GM18517 (cell line): ENCODE data around the gene LOX.

Source experiments
- ATAC-seq: cut with Tn5 transposase; IDR thresholded peaks from one replicate; pipeline ENCODE4 v1.9.1; 2021; ENCODE audit warnings: mild to moderate bottlenecking, moderate library complexity; ENCODE audit not compliant: unreplicated experiment

Gene LOX, protein sequence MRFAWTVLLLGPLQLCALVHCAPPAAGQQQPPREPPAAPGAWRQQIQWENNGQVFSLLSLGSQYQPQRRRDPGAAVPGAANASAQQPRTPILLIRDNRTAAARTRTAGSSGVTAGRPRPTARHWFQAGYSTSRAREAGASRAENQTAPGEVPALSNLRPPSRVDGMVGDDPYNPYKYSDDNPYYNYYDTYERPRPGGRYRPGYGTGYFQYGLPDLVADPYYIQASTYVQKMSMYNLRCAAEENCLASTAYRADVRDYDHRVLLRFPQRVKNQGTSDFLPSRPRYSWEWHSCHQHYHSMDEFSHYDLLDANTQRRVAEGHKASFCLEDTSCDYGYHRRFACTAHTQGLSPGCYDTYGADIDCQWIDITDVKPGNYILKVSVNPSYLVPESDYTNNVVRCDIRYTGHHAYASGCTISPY

GRCh38 chr5:122078116-122079110, at the start of gene LOX:
Gene LOX, minus strand, starts transcription at chr5:122078259. Its CDS starts 274 bp downstream, at chr5:122077985.
- no peak for ATAC-seq

DNA sequence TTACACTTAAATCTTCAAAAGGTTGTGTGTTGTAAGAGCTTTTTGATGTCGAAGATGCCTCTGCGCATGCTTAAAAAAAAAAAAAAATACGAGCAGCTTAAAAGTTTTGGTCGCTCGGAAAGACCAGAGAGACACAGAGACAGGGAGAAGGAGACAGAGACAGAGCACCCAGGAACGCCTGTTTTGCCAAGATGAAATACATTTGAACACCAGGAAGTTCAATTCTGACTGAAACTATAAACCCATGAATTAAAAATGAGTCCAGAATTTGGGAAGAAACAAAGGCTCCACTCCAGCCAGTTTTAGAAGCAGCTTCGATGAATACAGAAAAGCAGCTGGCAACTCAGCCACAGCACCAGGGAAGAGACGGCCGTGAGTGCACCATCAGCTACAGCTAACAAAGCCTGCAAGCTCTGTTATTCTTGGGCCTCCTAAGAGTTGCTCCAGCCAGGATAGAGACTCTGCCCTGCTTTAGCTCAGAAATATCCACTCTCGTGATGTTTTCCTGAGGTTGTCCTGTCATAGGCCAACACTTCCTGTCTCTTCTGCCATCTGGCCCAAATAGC, 48.8 kb upstream of the LOX start:
- no peak for ATAC-seq

- no peak for ATAC-seq
These were observed 48.2 kb upstream of the LOX start for GRCh38 chr5:122126177-122126755.

DNA sequence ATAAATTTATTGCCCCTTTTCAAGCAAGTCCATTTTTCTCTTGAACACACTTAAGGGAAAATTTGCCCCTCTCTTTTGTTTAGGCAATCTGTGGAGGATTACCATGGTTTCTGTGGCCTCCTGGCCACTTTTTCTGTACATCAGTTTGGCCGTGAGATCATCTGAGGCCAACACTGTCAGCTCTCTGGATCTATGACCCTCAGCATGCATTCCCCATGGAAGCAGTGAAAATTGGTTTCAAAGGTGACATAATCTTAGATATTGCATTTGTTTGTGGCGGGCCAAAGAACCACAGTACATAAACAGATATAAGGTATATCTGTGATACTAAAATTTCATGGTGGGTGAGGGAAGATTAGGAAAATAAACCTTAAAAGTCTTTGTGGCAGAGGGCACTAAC, 46.7 kb upstream of the LOX start:
- no peak for ATAC-seq

- ATAC-seq, result no peak
These were observed 43.7 kb upstream of the LOX start for GRCh38 chr5:122121479-122122465.

- no peak for ATAC-seq
These were observed 42.9 kb upstream of the LOX start for GRCh38 chr5:122120957-122121356.

GRCh38 chr5:122120493-122120892, 42.4 kb upstream of the LOX start:
- no peak for ATAC-seq

DNA sequence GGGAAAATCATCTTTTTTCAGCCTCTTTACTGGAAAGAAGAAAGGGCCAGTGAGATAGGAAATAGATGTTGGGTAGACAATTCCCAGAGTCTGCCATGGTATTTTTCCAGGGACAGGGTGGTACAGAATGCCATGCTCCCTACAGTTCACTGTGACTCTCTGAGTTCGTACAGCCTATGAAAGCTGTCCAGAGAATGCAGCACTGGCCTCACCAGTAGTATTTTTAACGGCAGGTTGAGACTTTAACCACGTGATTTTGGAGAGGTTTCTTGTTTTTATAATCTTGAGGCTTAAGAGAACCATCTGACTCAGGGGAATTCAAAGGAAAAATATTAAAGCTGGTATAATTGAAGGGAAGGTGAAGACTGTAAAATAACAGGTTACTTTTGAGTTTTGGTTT, 41.1 kb upstream of the LOX start:
- no peak for ATAC-seq

DNA sequence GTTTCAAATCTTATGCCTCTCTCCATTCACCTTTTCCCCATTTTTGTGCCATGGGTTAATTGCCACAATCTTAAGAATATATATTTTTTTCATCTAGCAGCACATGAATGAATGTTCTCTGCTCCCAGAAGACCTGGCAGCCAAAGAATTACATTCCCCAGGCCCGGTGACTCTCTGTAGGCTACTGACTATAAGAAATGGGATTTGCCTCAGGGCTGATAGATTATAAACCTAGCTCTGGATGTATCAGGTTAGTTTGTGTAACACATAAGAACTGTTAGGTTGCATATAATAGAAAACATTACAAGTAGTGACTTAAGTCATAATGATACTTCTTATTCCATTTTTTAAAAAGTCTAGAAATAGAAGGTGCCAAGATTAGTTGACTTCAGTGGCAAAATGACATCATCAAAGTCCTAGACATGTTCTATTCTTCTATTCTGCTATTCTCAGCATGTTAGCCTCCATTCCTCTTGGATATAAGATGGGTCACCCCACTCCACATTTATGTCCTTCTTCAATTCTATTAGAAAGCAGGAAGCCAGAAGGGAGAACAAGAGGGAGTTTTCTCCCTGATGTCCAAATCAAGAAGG, 40.4 kb upstream of the LOX start:
- ATAC-seq, result no peak

GRCh38 chr5:122114501-122114900, 36.4 kb upstream of the LOX start:
- no peak for ATAC-seq

- ATAC-seq, result no peak
These were observed 34.9 kb upstream of the LOX start for GRCh38 chr5:122112733-122113558.

- no peak for ATAC-seq
These were observed 34.0 kb upstream of the LOX start for GRCh38 chr5:122112063-122112462.

GRCh38 chr5:122111460-122111859, 33.4 kb upstream of the LOX start:
- no peak for ATAC-seq

DNA sequence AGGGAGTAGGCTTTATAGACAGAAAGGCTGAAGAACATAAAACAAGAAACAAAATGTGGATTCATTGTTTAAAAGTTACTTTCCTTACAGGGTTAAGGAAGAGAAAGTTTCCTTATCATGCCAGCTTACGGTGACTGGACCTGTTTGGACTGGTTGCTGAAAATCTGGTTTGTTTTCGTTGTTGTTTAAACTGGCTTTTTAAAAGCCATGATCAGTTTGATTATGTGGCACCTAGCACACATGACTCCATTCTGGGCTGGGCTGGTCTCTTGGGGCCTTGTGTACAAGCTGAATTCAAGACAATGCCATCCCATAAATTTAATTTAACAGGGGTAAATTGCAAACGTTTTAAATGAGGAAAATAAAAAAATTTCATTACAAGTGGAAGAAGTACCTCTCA, 32.9 kb upstream of the LOX start:
- no peak for ATAC-seq

- ATAC-seq, result no peak
These were observed 29.0 kb upstream of the LOX start for GRCh38 chr5:122107016-122107415.

GRCh38 chr5:122105909-122106308, 27.9 kb upstream of the LOX start:
- no peak for ATAC-seq

- ATAC-seq, result no peak
These were observed 24.8 kb upstream of the LOX start for GRCh38 chr5:122102825-122103224.

GRCh38 chr5:122101636-122102285, 23.7 kb upstream of the LOX start:
- peak; percentile 73 for ATAC-seq
